HL-60 (cell line): ENCODE measurements around the gene RORC.

ENCODE experiments used
- CTCF ChIP-seq: IDR thresholded peaks from one replicate; pipeline ENCODE4 v1.5.1; 2011; ENCODE audit warnings: low read length, control low read depth, inconsistent platforms; ENCODE audit not compliant: insufficient read depth
- REST ChIP-seq: IDR thresholded peaks from 2 replicates; pipeline ENCODE4 v1.6.1; 2012; ENCODE audit warnings: low read depth; ENCODE audit not compliant: insufficient replicate concordance

GRCh38 chr1:151807131-151807530 lies 24.5 kb downstream of the RORC start:
- no peak for TF ChIP-seq CTCF
- no peak for TF ChIP-seq REST
